DMS114 treated with DMSO at 0.1 percent for 48 hours (cell line): ENCODE data around the gene HLA-DOB.
A peak's percentile ranks its signal among the peaks of the same experiment; 100 is the strongest.
"Not testable (repeated sequence)": the region's sequence is repeated elsewhere in the genome, so short reads cannot be mapped to it uniquely, and the experiment has no call there.

Experiments used
- DNase-seq: peaks from one replicate; lab custom pipeline; 2025; ENCODE audit not compliant: unreplicated experiment; lab: John Stamatoyannopoulos, UW

HLA-DOB gene

DNA sequence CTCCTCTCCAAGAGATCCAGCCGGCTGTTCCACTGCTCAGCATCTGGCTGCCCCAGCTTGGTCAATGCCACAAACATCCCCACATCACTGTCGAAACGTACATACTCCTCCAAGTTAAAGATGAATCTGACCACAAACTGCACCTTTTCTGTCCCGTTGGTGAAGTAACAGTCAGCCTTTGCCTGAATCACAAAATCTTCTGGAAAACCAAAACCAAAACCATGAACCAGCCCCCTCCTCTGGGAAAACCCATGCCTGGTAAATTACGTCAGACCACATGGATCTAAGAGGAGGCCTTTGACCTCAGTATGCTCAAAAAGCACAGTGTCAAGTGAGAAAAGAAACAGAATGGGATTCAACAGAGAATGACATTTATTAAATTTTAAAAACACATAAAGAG, 1.7 kb downstream of the HLA-DOB start:
- no peak for DNase-seq

- DNase-seq = no peak
Observed at GRCh38 chr6:32814145-32814544, 2.7 kb downstream of the HLA-DOB start.

DNA sequence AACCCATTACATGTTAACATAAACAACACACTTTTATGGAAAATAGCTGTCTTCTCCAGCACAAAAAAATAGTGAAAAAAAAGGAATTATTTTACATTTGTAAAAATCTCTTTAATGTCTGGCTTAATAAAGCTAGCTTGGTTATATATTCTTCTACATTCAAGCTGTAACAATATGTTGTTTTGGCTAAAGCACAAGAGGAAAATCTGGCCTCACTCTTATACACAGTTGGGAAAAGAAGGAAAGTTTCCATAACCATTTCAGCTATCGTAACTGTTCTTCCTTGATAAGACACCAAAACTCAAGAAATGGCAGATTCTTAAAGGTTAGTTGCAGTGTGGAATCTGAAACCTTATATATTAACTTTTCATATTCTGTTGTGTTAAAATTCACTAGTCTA, 7.6 kb downstream of the HLA-DOB start:
- no peak for DNase-seq

DNA sequence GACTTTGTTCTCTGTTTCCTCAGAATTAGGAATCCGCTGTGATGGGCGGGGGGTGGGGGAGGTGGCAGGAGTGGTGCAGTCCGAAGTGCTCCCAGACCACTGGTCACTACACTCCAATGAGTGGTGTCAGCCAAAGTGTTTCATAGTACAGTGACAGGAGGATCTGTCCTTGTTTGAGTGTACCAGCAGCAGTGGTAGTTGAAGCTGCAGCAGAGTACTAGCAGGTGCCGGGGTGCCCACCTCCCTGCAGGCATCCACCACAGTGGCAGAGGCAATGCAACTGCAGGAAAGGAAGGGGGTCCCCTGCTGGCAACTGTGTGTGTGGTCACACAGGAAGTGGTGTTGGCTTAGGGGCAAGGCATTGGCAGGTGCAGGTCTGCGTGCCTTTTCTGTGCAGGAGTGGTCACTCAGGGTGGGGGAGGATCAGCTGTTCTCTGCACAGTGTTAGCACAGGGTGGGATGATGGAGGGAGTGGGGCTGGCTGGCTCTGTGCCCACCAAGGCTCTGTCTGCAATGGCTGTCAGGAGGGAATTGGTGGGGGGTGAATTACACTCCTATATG, 9.7 kb downstream of the HLA-DOB start:
- no peak for DNase-seq

DNA sequence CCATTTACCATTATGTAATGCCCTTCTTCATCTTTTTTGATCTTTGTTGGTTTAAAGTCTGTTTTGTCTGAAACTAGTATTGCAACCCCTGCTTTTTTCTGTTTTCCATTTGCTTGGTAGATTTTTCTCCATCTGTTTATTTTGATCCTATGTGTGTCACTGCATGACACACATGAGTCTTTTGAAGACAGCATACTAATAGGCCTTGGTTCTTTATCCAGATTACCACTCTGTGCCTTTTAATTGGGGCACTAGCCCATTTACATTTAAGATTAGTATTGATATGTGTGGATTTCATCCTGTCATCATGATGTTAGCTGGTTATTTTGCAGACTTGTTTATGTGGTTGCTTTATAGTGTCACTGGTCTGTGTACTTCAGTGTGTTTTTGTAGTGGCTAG, 11.4 kb downstream of the HLA-DOB start:
- not testable (repeated sequence) for DNase-seq

DNA sequence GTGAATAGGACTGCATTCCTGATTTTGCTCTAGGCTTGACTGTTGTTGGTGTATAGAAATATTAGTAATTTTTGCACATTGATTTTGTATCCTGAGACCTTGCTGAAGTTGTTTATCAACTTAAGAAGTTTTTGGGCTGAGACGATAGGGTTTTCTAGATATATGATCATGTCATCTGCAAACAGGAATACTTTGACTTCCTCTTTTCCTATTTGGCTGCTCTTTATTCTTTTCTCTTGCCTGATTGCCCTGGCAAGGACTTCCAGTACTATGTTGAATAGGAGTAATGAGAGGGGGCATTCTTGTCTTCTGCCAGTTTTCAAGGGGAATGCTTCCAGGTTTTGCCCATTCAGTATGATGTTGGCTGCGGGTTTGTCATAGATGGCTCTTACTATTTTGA, 13.4 kb downstream of the HLA-DOB start:
- DNase-seq = no peak

- DNase-seq = no peak
Observed at GRCh38 chr6:32799740-32800139, 17.1 kb downstream of the HLA-DOB start.

DNA sequence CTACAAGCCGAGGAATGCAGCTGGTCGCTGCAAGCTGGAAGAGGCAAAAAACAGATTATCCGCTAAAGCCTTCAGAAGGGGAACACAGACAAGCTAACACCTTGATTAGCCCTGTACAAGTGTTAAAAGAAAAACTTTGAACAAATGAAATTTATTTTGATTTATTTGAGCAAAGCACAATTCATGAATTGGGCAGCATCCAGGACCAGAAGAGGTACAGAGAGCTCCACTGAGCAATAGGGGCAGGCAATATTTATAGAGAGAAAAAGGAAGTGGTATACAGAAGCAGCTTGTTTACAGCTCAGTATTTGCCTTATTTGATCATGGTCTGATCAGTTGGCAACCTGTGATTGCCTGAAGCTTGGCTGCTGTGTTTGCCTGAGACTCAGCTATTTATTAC, 17.6 kb downstream of the HLA-DOB start:
- DNase-seq = no peak

DNA sequence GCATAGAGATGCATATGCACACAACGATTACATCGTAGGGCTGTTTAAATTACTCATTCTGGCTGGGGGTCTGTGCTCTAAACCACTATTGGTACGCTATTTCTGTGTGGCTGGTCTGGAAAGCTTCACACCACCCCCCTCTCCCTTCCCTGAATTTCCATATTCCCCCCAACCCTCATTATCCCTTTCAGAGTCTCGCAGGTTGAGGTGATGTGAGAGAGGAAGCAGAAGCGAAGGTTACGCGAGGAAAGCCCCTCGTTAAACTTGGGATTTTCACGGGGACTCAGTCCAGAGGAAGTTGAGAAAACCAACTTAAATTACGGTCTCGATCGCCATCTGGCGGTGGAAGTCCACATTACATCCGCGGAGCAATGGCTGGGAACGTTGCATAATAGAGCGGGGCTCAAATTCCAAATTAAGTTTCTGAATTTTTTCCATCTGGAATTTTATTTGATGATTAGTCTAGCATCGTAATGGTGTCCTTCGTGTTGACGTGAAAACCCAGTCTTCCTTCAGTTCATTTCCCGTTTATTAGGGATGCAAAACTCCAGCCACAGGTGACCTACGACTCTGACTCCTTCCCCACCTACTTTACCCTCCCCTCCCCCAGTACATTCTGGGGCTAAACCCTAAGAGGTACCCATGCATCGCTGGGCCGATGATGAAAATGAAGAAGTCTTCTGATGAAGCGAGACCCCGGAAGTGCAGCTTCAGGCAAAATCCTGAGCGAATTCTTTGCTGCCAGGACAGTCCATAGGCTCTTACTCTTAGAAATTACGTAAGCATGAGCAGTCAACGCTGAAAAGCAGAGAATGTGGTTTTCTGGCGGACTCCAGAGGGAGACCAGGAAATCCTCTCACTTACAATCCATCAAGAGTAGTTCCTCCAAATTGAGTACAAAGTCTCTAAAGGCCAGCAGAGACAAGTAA, 19.7 kb downstream of the HLA-DOB start:
- DNase-seq = peak; percentile 63

- no peak for DNase-seq
Observed at GRCh38 chr6:32794510-32794909, 22.3 kb downstream of the HLA-DOB start.

DNA sequence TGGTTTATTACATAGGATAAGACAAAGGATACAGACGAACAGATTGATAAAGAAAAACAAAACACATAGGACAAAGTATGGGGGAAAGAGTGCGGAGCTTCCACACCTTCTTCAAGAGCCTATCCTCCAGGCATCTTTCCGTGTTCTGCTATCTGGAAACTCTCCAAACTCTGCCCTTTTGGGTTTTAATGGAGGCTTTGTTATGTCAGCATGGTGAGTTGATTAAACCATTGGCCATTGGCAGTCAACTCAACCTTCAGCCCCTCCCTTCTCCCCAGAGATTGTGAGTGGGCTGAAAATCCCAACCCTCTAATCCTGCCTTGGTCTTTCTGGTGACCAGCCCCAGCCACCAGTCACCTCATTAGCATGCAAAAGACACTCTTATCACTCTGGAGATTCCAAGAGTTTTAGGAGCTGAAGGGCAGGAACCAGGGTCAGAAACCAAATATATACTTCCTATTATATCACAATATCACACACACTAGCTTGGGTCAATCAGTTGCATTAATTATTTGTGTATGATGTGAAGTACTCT, 23.8 kb downstream of the HLA-DOB start:
- no peak for DNase-seq

DNA sequence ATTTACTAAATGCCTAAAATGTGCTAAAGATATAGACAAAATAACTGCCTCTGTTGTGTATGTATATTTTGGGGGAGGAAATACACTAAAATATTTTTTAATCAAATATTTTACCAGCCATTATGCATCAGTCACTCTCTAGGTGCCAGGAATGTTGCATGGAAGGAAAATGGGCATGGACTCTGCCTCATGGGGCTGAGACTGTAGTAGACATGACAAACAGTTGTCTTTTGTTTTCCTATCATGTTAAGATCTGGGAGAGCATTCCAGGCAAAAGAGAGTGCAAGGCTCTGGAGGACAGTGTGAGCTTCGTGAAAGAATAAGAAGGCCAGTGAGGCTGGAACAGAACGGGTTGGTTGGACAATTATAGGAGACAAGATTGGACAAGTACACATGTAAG, 26.5 kb downstream of the HLA-DOB start:
- DNase-seq = no peak

GRCh38 chr6:32785781-32786533, 30.8 kb downstream of the HLA-DOB start:
- DNase-seq = peak; percentile 76

- not testable (repeated sequence) for DNase-seq
Observed at GRCh38 chr6:32782923-32783322, 33.9 kb downstream of the HLA-DOB start.

- DNase-seq = no peak
Observed at GRCh38 chr6:32779036-32779435, 37.8 kb downstream of the HLA-DOB start.

- no peak for DNase-seq
Observed at GRCh38 chr6:32775071-32775470, 41.7 kb downstream of the HLA-DOB start.

- DNase-seq = no peak
Observed at GRCh38 chr6:32774426-32774825, 42.4 kb downstream of the HLA-DOB start.

DNA sequence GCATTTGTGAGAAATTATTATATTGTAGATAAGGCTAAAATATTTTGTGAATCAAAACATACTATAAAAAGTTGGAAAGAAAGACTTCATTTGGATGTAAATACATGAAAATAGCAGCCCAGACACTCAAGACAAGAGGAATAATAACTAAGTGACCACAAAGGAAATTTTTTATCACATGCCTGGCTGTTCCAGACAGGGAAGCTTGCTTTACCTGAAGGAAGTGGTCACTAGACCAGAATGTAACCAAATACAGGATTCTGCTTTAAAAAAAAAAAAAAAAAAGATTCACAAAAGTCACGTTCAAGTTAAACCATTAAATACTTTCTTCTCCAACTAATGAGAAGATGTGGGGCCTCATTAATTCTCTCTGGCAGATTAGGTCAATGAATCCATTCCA, 44.1 kb downstream of the HLA-DOB start:
- no peak for DNase-seq

GRCh38 chr6:32764048-32764447, 52.8 kb downstream of the HLA-DOB start:
- no peak for DNase-seq

DNA sequence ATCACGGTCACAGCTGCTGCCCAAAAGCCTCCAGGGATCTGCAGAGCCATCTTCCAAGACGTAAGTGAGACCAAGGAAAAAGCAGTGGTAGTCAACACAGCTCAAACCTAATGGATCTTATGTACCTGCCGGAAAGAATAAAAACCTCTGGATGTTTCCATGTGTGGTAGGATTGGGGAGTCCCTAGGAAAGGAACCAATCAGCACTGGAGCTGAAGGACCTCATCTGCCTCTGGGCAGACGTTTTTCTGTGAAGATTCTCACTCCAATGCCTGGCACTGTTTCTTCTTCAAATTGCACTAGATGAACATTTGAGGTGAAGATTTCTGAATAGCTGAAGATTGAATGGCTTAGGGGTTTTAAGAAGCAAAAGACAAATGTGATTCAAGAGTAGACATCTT, 53.4 kb downstream of the HLA-DOB start, which contains the start of gene HLA-DQB2:
Gene HLA-DQB2, minus strand, starts transcription at position 112 of the 400 bp plus-strand sequence. Its CDS starts 62 bp downstream, at position 50.
- DNase-seq = no peak
